HepG2 (cell line): ENCODE measurements around the gene TMEM9B. TPM values are rescaled to one million over a fixed set of nuclear protein-coding genes. Genes with fewer than 3 reads are reported as not detected.
A peak's percentile ranks its signal among the peaks of the same experiment; 100 is the strongest.

Experiments
- BATF2 ChIP-seq: sonication (generic); formaldehyde crosslinking; IDR thresholded peaks from 2 replicates; pipeline ENCODE4 v1.8.0; 2022; ENCODE audit warnings: mild to moderate bottlenecking, missing genetic modification reagents, moderate library complexity
- CSRNP1 ChIP-seq: sonication (generic); formaldehyde crosslinking; IDR thresholded peaks from 2 replicates; pipeline ENCODE4 v1.8.1; 2023; ENCODE audit warnings: mild to moderate bottlenecking, missing genetic modification reagents
- CSRNP2 ChIP-seq: sonication (generic); formaldehyde crosslinking; conservative IDR thresholded peaks from 2 replicates; pipeline ENCODE4 v1.8.0; 2022; ENCODE audit warnings: low read depth, missing genetic modification reagents
- GMEB2 ChIP-seq: IDR thresholded peaks from 2 replicates; pipeline ENCODE4 v1.6.1; 2016; ENCODE audit warnings: missing biosample characterization, missing genetic modification reagents, low read depth
- HDAC2 ChIP-seq: sonication (generic); formaldehyde crosslinking; IDR thresholded peaks from 2 replicates; pipeline ENCODE4 v1.4.0; 2020; ENCODE audit warnings: missing genetic modification reagents
- JUND ChIP-seq: sonication (generic); formaldehyde crosslinking; IDR thresholded peaks from 2 replicates; pipeline ENCODE4 v1.8.0; 2022; ENCODE audit warnings: mild to moderate bottlenecking, missing genetic modification reagents
- MAX ChIP-seq: IDR thresholded peaks from 2 replicates; pipeline ENCODE4 v1.6.1; 2012; ENCODE audit warnings: inconsistent platforms
- MLXIP ChIP-seq: sonication (generic); formaldehyde crosslinking; IDR thresholded peaks from 2 replicates; pipeline ENCODE4 v1.9.0; 2021; ENCODE audit warnings: missing genetic modification reagents, borderline replicate concordance
- NCOA5 ChIP-seq: sonication (generic); formaldehyde crosslinking; IDR thresholded peaks from 2 replicates; pipeline ENCODE4 v1.4.0; 2020; ENCODE audit warnings: missing genetic modification reagents
- NR2C2 ChIP-seq: sonication (generic); formaldehyde crosslinking; IDR thresholded peaks from 2 replicates; pipeline ENCODE4 v1.4.0; 2020; ENCODE audit warnings: missing genetic modification reagents, mild to moderate bottlenecking, moderate library complexity, borderline replicate concordance
- RNF2 ChIP-seq: fragments of 450-650 bp; conservative IDR thresholded peaks from 2 replicates; pipeline ENCODE4 v1.6.1; 2016; ENCODE audit warnings: low read depth
- TCF12 ChIP-seq, 2 experiments: fragments of 450-650 bp in 1 of 2; sonication (generic) in 1 of 2; formaldehyde crosslinking in 1 of 2; IDR thresholded peaks; 2 replicates each; pipeline versions ENCODE4 v1.6.1 to v1.8.0; 2017 to 2022; ENCODE audit warnings: antibody characterized with exemption in 1 of 2, mild to moderate bottlenecking in 1 of 2, missing genetic modification reagents in 1 of 2, moderate library complexity in 1 of 2
- WIZ ChIP-seq: sonication (generic); formaldehyde crosslinking; IDR thresholded peaks from 2 replicates; pipeline ENCODE4 v1.5.1; 2020; ENCODE audit warnings: mild to moderate bottlenecking, missing genetic modification reagents
- ZBTB8A ChIP-seq: sonication (generic); formaldehyde crosslinking; IDR thresholded peaks from 2 replicates; pipeline ENCODE4 v1.4.0; 2020; ENCODE audit warnings: mild to moderate bottlenecking, low read depth, missing genetic modification reagents, borderline replicate concordance
- ZNF225 ChIP-seq: sonication (generic); formaldehyde crosslinking; IDR thresholded peaks from 2 replicates; pipeline ENCODE4 v1.4.0; 2020; ENCODE audit warnings: mild to moderate bottlenecking, missing genetic modification reagents
- ZNF275 ChIP-seq: sonication (generic); formaldehyde crosslinking; IDR thresholded peaks from 2 replicates; pipeline ENCODE4 v1.8.0; 2022; ENCODE audit warnings: missing genetic modification reagents, mild to moderate bottlenecking, inconsistent platforms, borderline replicate concordance
- ZNF335 ChIP-seq: sonication (generic); formaldehyde crosslinking; IDR thresholded peaks from 2 replicates; pipeline ENCODE4 v1.4.0; 2020; ENCODE audit warnings: missing genetic modification reagents
- polyA plus RNA-seq, 8 experiments: library from polyadenylated mRNA; depleted of rRNA in 3 of 8; stranded (reverse) in 7 of 8; unstranded in 1 of 8; fragments of >200 nt; fragmentation: Illumina TruSeq in 4 of 8; extraction: Trizol in 4 of 8; gene quantifications; 2 replicates each; pipeline versions ENCODE4 v1.2.1 to v1.2.3, GENCODE V29; 2011 to 2016; ENCODE audit warnings: low read depth in 4 of 8, missing spikeins in 1 of 8, mixed read lengths in 1 of 8; ENCODE audit not compliant: insufficient read depth in 1 of 8
- total RNA-seq, 5 experiments: library from RNA; depleted of rRNA; stranded (reverse); fragments of >200 nt; fragmentation: Illumina TruSeq; extraction: Trizol; gene quantifications; 2 replicates each; pipeline ENCODE4 v1.2.3, GENCODE V29; 2016; ENCODE audit warnings: low read depth in 1 of 5

The TMEM9B gene
- total and polyA plus RNA-seq, 2 of the 13 experiments (the other 11 are each of a cell fraction or from before 2014, with no cell fraction given) = 12.4 to 20.8 TPM

GRCh38 chr11:9004183-9004926 lies 40.1 kb upstream of the TMEM9B start (continued):
- TF ChIP-seq NCOA5 (CRISPR knock-in tag) = no peak
- no peak for TF ChIP-seq ZBTB8A (CRISPR knock-in tag)
- no peak for TF ChIP-seq ZNF225 (CRISPR knock-in tag)
- no peak for TF ChIP-seq ZNF275
- TF ChIP-seq TCF12 (IDR thresholded peaks at IDR 0.05) = no peak
- 0 out of 2 replicates have a peak, but pooled peaks have one; percentile 25 for TF ChIP-seq TCF12 (CRISPR knock-in tag; IDR thresholded peaks at IDR 0.05)
- TF ChIP-seq HDAC2 = no peak
- TF ChIP-seq JUND (CRISPR knock-in tag) = no peak
- no peak for TF ChIP-seq CSRNP2 (CRISPR knock-in tag)
- TF ChIP-seq CSRNP1 (CRISPR knock-in tag) = no peak
- TF ChIP-seq NR2C2 = no peak
- no peak for TF ChIP-seq WIZ (CRISPR knock-in tag)
- no peak for TF ChIP-seq RNF2
- no peak for TF ChIP-seq BATF2 (CRISPR knock-in tag)
- TF ChIP-seq MLXIP = no peak
- no peak for TF ChIP-seq ZNF335 (CRISPR knock-in tag)
- TF ChIP-seq GMEB2 (CRISPR knock-in tag) = no peak
- TF ChIP-seq MAX = no peak; the same call in 1 of the 2 replicates
